ENCODE results near the gene ARHGEF1.

GRCh38 chr19:41890936-41891335, 8.0 kb downstream of the ARHGEF1 start:
- TF ChIP-seq, protein P1, sequence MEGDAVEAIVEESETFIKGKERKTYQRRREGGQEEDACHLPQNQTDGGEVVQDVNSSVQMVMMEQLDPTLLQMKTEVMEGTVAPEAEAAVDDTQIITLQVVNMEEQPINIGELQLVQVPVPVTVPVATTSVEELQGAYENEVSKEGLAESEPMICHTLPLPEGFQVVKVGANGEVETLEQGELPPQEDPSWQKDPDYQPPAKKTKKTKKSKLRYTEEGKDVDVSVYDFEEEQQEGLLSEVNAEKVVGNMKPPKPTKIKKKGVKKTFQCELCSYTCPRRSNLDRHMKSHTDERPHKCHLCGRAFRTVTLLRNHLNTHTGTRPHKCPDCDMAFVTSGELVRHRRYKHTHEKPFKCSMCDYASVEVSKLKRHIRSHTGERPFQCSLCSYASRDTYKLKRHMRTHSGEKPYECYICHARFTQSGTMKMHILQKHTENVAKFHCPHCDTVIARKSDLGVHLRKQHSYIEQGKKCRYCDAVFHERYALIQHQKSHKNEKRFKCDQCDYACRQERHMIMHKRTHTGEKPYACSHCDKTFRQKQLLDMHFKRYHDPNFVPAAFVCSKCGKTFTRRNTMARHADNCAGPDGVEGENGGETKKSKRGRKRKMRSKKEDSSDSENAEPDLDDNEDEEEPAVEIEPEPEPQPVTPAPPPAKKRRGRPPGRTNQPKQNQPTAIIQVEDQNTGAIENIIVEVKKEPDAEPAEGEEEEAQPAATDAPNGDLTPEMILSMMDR (IDR thresholded peaks at IDR 0.05), result no peak
- no peak for TF ChIP-seq POLR2A (IDR thresholded peaks at IDR 0.05)
